HL-60 (cell line): ENCODE data around the gene KRT36.

Experiments
- GABPA ChIP-seq: IDR thresholded peaks from 2 replicates; pipeline ENCODE4 v1.6.1; 2012; ENCODE audit warnings: low read depth
- POLR2AphosphoS5 ChIP-seq: IDR thresholded peaks from 2 replicates; pipeline ENCODE4 v1.6.1; 2012; ENCODE audit warnings: low read depth
- TF ChIP-seq, protein P1 (sequence below): IDR thresholded peaks from one replicate; pipeline ENCODE4 v1.5.1; 2011; ENCODE audit warnings: low read length, control low read depth, inconsistent platforms; ENCODE audit not compliant: insufficient read depth
- TF ChIP-seq, protein P2 (sequence below): IDR thresholded peaks from 2 replicates; pipeline ENCODE4 v1.6.1; 2012; ENCODE audit warnings: low read depth; ENCODE audit not compliant: insufficient replicate concordance

DNA sequence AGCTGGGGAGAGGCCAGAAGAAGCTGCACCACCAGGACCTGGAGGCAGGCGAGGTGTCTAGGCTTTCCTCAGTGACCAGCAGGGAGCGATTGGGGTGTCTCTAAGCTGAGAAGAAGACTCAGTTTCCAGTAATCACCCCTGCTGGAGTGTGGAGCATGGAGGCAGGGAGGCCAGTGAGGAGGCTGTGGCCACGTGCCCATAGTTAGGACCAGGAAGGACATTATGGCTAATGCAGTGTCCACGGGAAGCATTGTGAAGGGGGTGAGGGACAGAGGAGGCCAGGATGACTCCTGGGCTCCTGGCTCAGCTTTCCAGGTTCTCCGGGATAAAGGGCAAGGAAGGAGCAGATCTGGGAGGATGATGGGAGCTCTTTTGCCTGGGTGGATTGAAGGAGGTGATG is 10.0 kb upstream of the KRT36 start:
- TF ChIP-seq, protein P1, sequence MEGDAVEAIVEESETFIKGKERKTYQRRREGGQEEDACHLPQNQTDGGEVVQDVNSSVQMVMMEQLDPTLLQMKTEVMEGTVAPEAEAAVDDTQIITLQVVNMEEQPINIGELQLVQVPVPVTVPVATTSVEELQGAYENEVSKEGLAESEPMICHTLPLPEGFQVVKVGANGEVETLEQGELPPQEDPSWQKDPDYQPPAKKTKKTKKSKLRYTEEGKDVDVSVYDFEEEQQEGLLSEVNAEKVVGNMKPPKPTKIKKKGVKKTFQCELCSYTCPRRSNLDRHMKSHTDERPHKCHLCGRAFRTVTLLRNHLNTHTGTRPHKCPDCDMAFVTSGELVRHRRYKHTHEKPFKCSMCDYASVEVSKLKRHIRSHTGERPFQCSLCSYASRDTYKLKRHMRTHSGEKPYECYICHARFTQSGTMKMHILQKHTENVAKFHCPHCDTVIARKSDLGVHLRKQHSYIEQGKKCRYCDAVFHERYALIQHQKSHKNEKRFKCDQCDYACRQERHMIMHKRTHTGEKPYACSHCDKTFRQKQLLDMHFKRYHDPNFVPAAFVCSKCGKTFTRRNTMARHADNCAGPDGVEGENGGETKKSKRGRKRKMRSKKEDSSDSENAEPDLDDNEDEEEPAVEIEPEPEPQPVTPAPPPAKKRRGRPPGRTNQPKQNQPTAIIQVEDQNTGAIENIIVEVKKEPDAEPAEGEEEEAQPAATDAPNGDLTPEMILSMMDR: no peak
- TF ChIP-seq POLR2AphosphoS5 (no peak), GABPA (no peak)
- TF ChIP-seq, protein P2, sequence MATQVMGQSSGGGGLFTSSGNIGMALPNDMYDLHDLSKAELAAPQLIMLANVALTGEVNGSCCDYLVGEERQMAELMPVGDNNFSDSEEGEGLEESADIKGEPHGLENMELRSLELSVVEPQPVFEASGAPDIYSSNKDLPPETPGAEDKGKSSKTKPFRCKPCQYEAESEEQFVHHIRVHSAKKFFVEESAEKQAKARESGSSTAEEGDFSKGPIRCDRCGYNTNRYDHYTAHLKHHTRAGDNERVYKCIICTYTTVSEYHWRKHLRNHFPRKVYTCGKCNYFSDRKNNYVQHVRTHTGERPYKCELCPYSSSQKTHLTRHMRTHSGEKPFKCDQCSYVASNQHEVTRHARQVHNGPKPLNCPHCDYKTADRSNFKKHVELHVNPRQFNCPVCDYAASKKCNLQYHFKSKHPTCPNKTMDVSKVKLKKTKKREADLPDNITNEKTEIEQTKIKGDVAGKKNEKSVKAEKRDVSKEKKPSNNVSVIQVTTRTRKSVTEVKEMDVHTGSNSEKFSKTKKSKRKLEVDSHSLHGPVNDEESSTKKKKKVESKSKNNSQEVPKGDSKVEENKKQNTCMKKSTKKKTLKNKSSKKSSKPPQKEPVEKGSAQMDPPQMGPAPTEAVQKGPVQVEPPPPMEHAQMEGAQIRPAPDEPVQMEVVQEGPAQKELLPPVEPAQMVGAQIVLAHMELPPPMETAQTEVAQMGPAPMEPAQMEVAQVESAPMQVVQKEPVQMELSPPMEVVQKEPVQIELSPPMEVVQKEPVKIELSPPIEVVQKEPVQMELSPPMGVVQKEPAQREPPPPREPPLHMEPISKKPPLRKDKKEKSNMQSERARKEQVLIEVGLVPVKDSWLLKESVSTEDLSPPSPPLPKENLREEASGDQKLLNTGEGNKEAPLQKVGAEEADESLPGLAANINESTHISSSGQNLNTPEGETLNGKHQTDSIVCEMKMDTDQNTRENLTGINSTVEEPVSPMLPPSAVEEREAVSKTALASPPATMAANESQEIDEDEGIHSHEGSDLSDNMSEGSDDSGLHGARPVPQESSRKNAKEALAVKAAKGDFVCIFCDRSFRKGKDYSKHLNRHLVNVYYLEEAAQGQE: no peak
